Lung (tissue), 12 donors: ENCODE data around the gene SPOCK3. TPM values are rescaled to one million over a fixed set of nuclear protein-coding genes. Genes with fewer than 3 reads are reported as not detected.

Experiments
- ATAC-seq: fragments of 200-7000 bp; cut with Tn5 transposase; one replicate; pipeline ENCODE4 v1.9.1; 2020; ENCODE audit warnings: moderate number of reproducible peaks; ENCODE audit not compliant: insufficient read depth, low FRiP score
- DNase-seq, 3 donors: peaks; one replicate each; pipeline ENCODE4 v3.0.0-alpha.2; 2013 to 2017
- H3K27ac ChIP-seq, 2 donors: one replicate each; pipeline ENCODE4 v1.5.1; 2013; ENCODE audit warnings: mild to moderate bottlenecking in 2 of 2, moderate library complexity in 2 of 2, control low read depth in 1 of 2, inconsistent platforms in 1 of 2, low read depth in 1 of 2, low read length in 1 of 2
- H3K27me3 ChIP-seq, 3 donors: one replicate each; pipeline ENCODE4 v1.5.1; 2013; ENCODE audit warnings: low read length in 2 of 3; ENCODE audit not compliant: control insufficient read depth in 3 of 3, insufficient read depth in 3 of 3
- H3K36me3 ChIP-seq, 4 donors: one replicate each; pipeline ENCODE4 v1.5.1; 2013; ENCODE audit warnings: low read length in 4 of 4, mild to moderate bottlenecking in 1 of 4, moderate library complexity in 1 of 4; ENCODE audit not compliant: control insufficient read depth in 4 of 4, insufficient read depth in 4 of 4
- H3K4me1 ChIP-seq, 5 donors: one replicate each; pipeline ENCODE4 v1.5.1; 2013; ENCODE audit warnings: low read length in 5 of 5, mild to moderate bottlenecking in 2 of 5, moderate library complexity in 1 of 5; ENCODE audit not compliant: control insufficient read depth in 5 of 5, insufficient read depth in 5 of 5
- H3K4me3 ChIP-seq: one replicate; pipeline ENCODE4 v1.5.1; 2013; ENCODE audit warnings: mild to moderate bottlenecking, control low read depth, moderate library complexity
- H3K9ac ChIP-seq, 2 donors: one replicate each; pipeline ENCODE4 v1.5.1; 2013; ENCODE audit warnings: low read length in 2 of 2, control low read depth in 1 of 2; ENCODE audit not compliant: insufficient read depth in 1 of 2
- H3K9me3 ChIP-seq, 4 donors: one replicate each; pipeline ENCODE4 v1.5.1; 2013; ENCODE audit warnings: low read length in 3 of 4, mild to moderate bottlenecking in 1 of 4, moderate library complexity in 1 of 4; ENCODE audit not compliant: control insufficient read depth in 4 of 4, insufficient read depth in 3 of 4
- CTCF ChIP-seq: IDR thresholded peaks from 2 replicates; pipeline ENCODE4 v1.5.1; 2012; ENCODE audit warnings: mild to moderate bottlenecking; ENCODE audit errors: control extremely low read depth, extremely low read depth
- WGBS, 2 donors: extraction: QIAGEN DNeasy Blood & Tissue Kit; methylation state at CpG; one replicate each; pipeline ENCODE4 v1.1.7; 2013; 5-methylcytosine and 5-hydroxymethylcytosine counted together
- polyA plus RNA-seq, 2 donors: library from polyadenylated mRNA; stranded (reverse); fragments of 200-250 nt; gene quantifications; one replicate each; pipeline ENCODE4 v1.2.1, GENCODE V29; 2013
- total RNA-seq, 2 donors: library from RNA; depleted of rRNA in 1 of 2; stranded (reverse); fragments of >200 nt in 1 of 2; gene quantifications; one replicate each; pipeline ENCODE4 v1.2.1, GENCODE V29; 2014 to 2021
- donor health status: control.
- donor health status: control.
- donor health status: Bipolar disorder and iron deficiency.
- donor health status: healthy.
- donor health status: DM: yes; HTN: yes; CAD: no.

Gene SPOCK3
- total and polyA plus RNA-seq, 4 donors = 0.24 to 1.4 (median 0.60) TPM

- WGBS, 2 donors = 90 to 97% methylated on average over 2 of the region's 2 CpGs
- Histone ChIP-seq H3K27ac (no peak overlapping the region), H3K4me3 (no peak overlapping the region), H3K27me3 (no peaks in the 10 kb centered on the region), H3K9ac (no peak overlapping the region), H3K9me3 (peaks cover 0 to 2% (median 0%) of the 10 kb centered on the region in 4 donors), H3K4me1 (no peaks in the 10 kb centered on the region), H3K36me3 (no peaks in the 10 kb centered on the region)
- DNase-seq (no peak), ATAC-seq (no peak)
- no peak for TF ChIP-seq CTCF
These were observed 65.7 kb downstream of the SPOCK3 start for GRCh38 chr4:167168611-167169010.

DNA sequence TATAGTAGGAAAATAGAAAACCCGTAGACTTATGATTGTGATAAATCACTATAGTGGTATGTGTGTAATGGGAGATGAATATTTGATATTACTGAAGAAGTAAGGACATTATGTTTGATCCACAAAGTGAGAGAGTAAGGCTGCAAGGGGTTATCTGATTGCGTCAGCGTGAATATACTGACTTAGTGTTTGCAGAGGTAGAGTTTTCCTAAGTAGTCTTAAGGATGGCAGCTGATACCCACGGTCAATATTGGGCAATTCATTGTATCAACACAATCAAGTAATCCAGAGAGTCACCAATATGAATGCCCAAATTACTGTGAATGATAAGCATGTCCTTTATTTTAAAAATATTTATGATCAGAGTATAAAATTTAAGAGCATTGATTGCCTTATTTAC lies 83.7 kb downstream of the SPOCK3 start:
- no peak for DNase-seq
- WGBS, 2 donors = 74 to 86% methylated on average over 4 of the region's 4 CpGs
- H3K36me3 ChIP-seq = no peaks in the 10 kb centered on the region
- H3K9me3 ChIP-seq = no peaks in the 10 kb centered on the region
- no peak for TF ChIP-seq CTCF
- H3K9ac ChIP-seq = no peak overlapping the region
- no peaks in the 10 kb centered on the region for H3K27me3 ChIP-seq
- ATAC-seq = no peak
- no peaks in the 10 kb centered on the region for H3K4me1 ChIP-seq
- H3K4me3 ChIP-seq = no peak overlapping the region
- H3K27ac ChIP-seq = no peak overlapping the region

- Histone ChIP-seq H3K9me3 (no peaks in the 10 kb centered on the region), H3K4me3 (no peak overlapping the region), H3K4me1 (no peaks in the 10 kb centered on the region), H3K27me3 (no peaks in the 10 kb centered on the region), H3K36me3 (no peaks in the 10 kb centered on the region), H3K27ac (no peak overlapping the region), H3K9ac (no peak overlapping the region)
- ATAC-seq = no peak
- 55 to 58% methylated on average over 1 of the region's 1 CpG for WGBS, 2 donors
- TF ChIP-seq CTCF = no peak
- peak in 1 of 3 donors; percentile 3 for DNase-seq
These were observed 89.7 kb downstream of the SPOCK3 start for GRCh38 chr4:167144605-167145004.

DNA sequence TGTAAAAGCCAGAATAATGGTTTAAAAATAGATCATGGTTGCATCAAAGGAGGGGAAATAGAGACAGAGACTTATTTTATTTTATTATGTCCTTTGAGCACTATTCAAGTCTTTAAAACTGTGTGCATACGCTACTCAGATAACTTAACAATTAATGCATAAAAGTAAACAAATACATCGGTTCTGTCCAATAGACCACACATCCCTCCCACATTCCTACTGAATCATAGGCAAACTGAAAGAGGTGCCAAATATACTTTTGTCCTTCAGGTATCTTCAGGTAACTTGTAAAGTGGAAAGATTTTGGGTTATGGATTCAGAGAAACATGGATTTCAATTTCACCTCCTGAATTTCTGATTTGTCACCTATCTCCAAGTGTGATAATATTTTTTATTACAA lies 91.3 kb downstream of the SPOCK3 start:
- H3K4me3 ChIP-seq = no peak overlapping the region
- H3K9me3 ChIP-seq = no peaks in the 10 kb centered on the region
- H3K27ac ChIP-seq = no peak overlapping the region
- H3K27me3 ChIP-seq = no peaks in the 10 kb centered on the region
- no peaks in the 10 kb centered on the region for H3K4me1 ChIP-seq
- ATAC-seq = no peak
- no peak for DNase-seq
- H3K36me3 ChIP-seq = no peaks in the 10 kb centered on the region
- 75 to 89% methylated on average over 2 of the region's 2 CpGs for WGBS, 2 donors
- no peak overlapping the region for H3K9ac ChIP-seq
- TF ChIP-seq CTCF = no peak
